OCI-LY3 (cell line): ENCODE results near the gene ARHGAP28.

Experiments used
- EZH2phosphoT487 ChIP-seq: fragments of 200-600 bp; shearing (Covaris generic); IDR thresholded peaks from 2 replicates; pipeline ENCODE4 v1.6.1; 2018; ENCODE audit warnings: antibody characterized with exemption, mixed run types, low read depth
- TF ChIP-seq, protein P1 (sequence below): fragments of 200-600, 300-600 bp; sonication (generic); IDR thresholded peaks from 2 replicates; pipeline ENCODE4 v1.5.1; 2014; ENCODE audit warnings: antibody characterized with exemption, low read length, low read depth

DNA sequence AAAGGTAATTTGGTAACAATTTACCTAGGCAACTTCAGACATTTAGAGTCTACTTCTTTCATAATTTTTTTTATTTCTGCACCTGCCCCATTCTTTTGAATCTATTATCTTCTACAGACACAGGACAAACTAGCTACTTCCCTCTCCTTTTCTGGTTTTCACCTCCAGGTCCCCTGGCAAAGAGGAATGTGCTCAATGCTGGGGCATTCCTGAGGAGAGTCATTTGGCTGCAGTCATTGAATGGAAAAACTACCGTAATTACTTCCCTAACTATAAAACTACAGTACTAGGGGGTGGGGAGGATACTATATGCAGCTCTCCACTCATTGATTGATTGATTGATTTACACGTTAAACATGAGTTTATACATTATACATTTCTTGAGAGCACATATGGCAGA is 11.2 kb upstream of the ARHGAP28 start:
- TF ChIP-seq, protein P1, sequence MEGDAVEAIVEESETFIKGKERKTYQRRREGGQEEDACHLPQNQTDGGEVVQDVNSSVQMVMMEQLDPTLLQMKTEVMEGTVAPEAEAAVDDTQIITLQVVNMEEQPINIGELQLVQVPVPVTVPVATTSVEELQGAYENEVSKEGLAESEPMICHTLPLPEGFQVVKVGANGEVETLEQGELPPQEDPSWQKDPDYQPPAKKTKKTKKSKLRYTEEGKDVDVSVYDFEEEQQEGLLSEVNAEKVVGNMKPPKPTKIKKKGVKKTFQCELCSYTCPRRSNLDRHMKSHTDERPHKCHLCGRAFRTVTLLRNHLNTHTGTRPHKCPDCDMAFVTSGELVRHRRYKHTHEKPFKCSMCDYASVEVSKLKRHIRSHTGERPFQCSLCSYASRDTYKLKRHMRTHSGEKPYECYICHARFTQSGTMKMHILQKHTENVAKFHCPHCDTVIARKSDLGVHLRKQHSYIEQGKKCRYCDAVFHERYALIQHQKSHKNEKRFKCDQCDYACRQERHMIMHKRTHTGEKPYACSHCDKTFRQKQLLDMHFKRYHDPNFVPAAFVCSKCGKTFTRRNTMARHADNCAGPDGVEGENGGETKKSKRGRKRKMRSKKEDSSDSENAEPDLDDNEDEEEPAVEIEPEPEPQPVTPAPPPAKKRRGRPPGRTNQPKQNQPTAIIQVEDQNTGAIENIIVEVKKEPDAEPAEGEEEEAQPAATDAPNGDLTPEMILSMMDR = no peak
- TF ChIP-seq EZH2phosphoT487 = no peak
